PC-3 (cell line): ENCODE measurements around the gene CTNNAL1. TPM values are rescaled to one million over a fixed set of nuclear protein-coding genes. Genes with fewer than 3 reads are reported as not detected.

Experiments
- ATAC-seq: fragments of 200-7000 bp; cut with Tn5 transposase; 2 replicates; pipeline ENCODE4 v1.9.1; 2020; ENCODE audit warnings: mild to moderate bottlenecking, moderate library complexity
- Bru-seq: library from RNA; stranded (reverse); fragments of 400-500 nt; gene quantifications from one replicate; lab custom pipeline; 2021; lab: Mats Ljungman, UMichigan
- BruChase-seq, 2 experiments: library from RNA; stranded (reverse); fragments of 400-500 nt; gene quantifications; one replicate each; lab custom pipeline; 2021; lab: Mats Ljungman, UMichigan
- BruUV-seq: library from RNA; stranded (reverse); fragments of 400-500 nt; replicated peaks from 2 replicates; lab custom pipeline; 2021; lab: Mats Ljungman, UMichigan
- CTCF ChIA-PET: fragments of 300-600 bp; sonication (Branson Sonifier 250); formaldehyde crosslinking; loops from one replicate; lab custom pipeline; 2022; ENCODE audit warnings: antibody characterized with exemption; lab: Charles Lee
- POLR2A ChIA-PET: fragments of 300-600 bp; sonication (Branson Sonifier 250); formaldehyde crosslinking; loops from one replicate; lab custom pipeline; 2022; ENCODE audit warnings: antibody characterized with exemption; ENCODE audit not compliant: unreplicated experiment; lab: Charles Lee
- DNase-seq: peaks from one replicate; pipeline ENCODE4 v3.0.0-alpha.2; 2015
- H2AFZ ChIP-seq: fragments of 300-600 bp; sonication (generic); 2 replicates; pipeline ENCODE4 v1.6.0; 2016; ENCODE audit warnings: antibody characterized with exemption, low read length
- H3F3A ChIP-seq: fragments of 300-600 bp; sonication (generic); one replicate; pipeline ENCODE4 v1.6.0; 2017; ENCODE audit warnings: antibody characterized with exemption, low read length, control low read depth, mild to moderate bottlenecking; ENCODE audit not compliant: unreplicated experiment
- H3K27ac ChIP-seq: fragments of 300-600 bp; sonication (generic); 2 replicates; pipeline ENCODE4 v1.5.1; 2016; ENCODE audit warnings: mild to moderate bottlenecking, low read length
- H3K27me3 ChIP-seq: fragments of 300-600 bp; sonication (generic); 2 replicates; pipeline ENCODE4 v1.6.1; 2016; ENCODE audit warnings: low read length, mixed read lengths
- H3K36me3 ChIP-seq: fragments of 300-600 bp; sonication (generic); 2 replicates; pipeline ENCODE4 v1.6.1; 2016; ENCODE audit warnings: low read depth, mixed run types, low read length, mixed read lengths
- H3K4me1 ChIP-seq: fragments of 300-600 bp; sonication (generic); 2 replicates; pipeline ENCODE4 v1.5.1; 2016; ENCODE audit warnings: low read length; ENCODE audit not compliant: insufficient read depth
- H3K4me2 ChIP-seq: fragments of 300-600 bp; sonication (generic); 2 replicates; pipeline ENCODE4 v1.6.0; 2016; ENCODE audit warnings: low read length
- H3K4me3 ChIP-seq: fragments of 300-600 bp; sonication (generic); 2 replicates; pipeline ENCODE4 v1.5.1; 2016; ENCODE audit warnings: mild to moderate bottlenecking, low read length, mixed read lengths
- H3K79me2 ChIP-seq: fragments of 300-600 bp; sonication (generic); 2 replicates; pipeline ENCODE4 v1.6.1; 2017; ENCODE audit warnings: low read length, mixed read lengths
- H3K9ac ChIP-seq: fragments of 300-600 bp; sonication (generic); 2 replicates; pipeline ENCODE4 v1.6.0; 2016; ENCODE audit warnings: mild to moderate bottlenecking, low read length
- H3K9me2 ChIP-seq: fragments of 300-600 bp; sonication (generic); replicated peaks from 2 replicates; pipeline ENCODE4 v1.6.1; 2016; ENCODE audit warnings: mixed run types, low read length, mixed read lengths
- H3K9me3 ChIP-seq: fragments of 300-600 bp; sonication (generic); 2 replicates; pipeline ENCODE4 v1.6.1; 2016; ENCODE audit warnings: low read length, mixed read lengths
- H4K20me1 ChIP-seq: fragments of 300-600 bp; sonication (generic); 2 replicates; pipeline ENCODE4 v1.6.1; 2016; ENCODE audit warnings: low read length, mixed read lengths
- CTCF ChIP-seq: fragments of 300-600 bp; sonication (generic); conservative IDR thresholded peaks from 2 replicates; pipeline ENCODE4 v1.5.1; 2017; ENCODE audit warnings: antibody characterized with exemption, low read depth, mild to moderate bottlenecking, low read length
- EZH2 ChIP-seq: fragments of 300-600 bp; sonication (generic); IDR thresholded peaks from one replicate; pipeline ENCODE4 v1.6.1; 2017; ENCODE audit warnings: antibody characterized with exemption, mild to moderate bottlenecking, low read length; ENCODE audit not compliant: unreplicated experiment
- EZH2phosphoT487 ChIP-seq: fragments of 300-600 bp; sonication (generic); IDR thresholded peaks from 2 replicates; pipeline ENCODE4 v1.6.1; 2018; ENCODE audit warnings: mild to moderate bottlenecking, antibody characterized with exemption, low read length, borderline replicate concordance
- intact Hi-C: fragments of 100-400 bp; cut with micrococcal nuclease; formaldehyde crosslinking; loops from 2 replicates; pipeline ENCODE4 v1.9.0; 2023
- long read RNA-seq: library from polyadenylated mRNA; unstranded; transcript quantifications from one replicate; pipeline ENCODE4 v2.0.0, GENCODE V29; 2021; ENCODE audit not compliant: unreplicated experiment
- total RNA-seq: library from RNA; depleted of rRNA; stranded (reverse); fragments of >200 nt; gene quantifications from 2 replicates; pipeline ENCODE4 v1.2.3, GENCODE V29; 2014; rRNA removed

The CTNNAL1 gene
- total RNA-seq, result 80.5 and 97.7 TPM in 2 replicates
- Bru-seq, nascent RNA, result percentile 80 among the genes with signal in this experiment
- percentile 73 among the genes with signal in this experiment for BruChase-seq, experiment 1, labeled RNA remaining after a 6-hour chase
- BruChase-seq, experiment 2, labeled RNA remaining after a 2-hour chase, result percentile 72 among the genes with signal in this experiment
- long read RNA-seq, transcript CTNNAL1-201 (19 exons, 2,490 nt), result major isoform, 50 of 79 reads
- long read RNA-seq, partial matches to known transcripts, result 18 of 79 reads
- long read RNA-seq, other reads (novel, unspliced or antisense), result 10 of 79 reads

GRCh38 chr9:109012876-109013678 lies at the start of gene CTNNAL1:
TSS of gene CTNNAL1 (minus strand) at chr9:109013499. CDS start at chr9:109013442, 57 bp downstream.
- DNase-seq, result peak; percentile 78
- TF ChIP-seq EZH2, result no peak
- no peak for TF ChIP-seq EZH2phosphoT487
- TF ChIP-seq CTCF, result no peak
- Histone ChIP-seq H3K9me2 (no peaks in the 10 kb centered on the region), H3K9ac (peak within 1 kb of the TSS; percentile 85), H3F3A (no peaks in the 10 kb centered on the region), H2AFZ (peak within 1 kb of the TSS; percentile 84), H4K20me1 (peaks cover 16% of the 10 kb centered on the region), H3K4me2 (peak within 1 kb of the TSS; percentile 81), H3K9me3 (no peaks in the 10 kb centered on the region), H3K4me1 (peaks cover 28% of the 10 kb centered on the region), H3K36me3 (peaks cover 2% of the 10 kb centered on the region; the same call in 1 of the 2 replicates), H3K27me3 (no peaks in the 10 kb centered on the region), H3K27ac (peak within 1 kb of the TSS; percentile 86), H3K4me3 (peak within 1 kb of the TSS; percentile 92), H3K79me2 (peaks cover 50% of the 10 kb centered on the region)
- ATAC-seq, result peak; percentile 74
- no TSS peak for BruUV-seq
- intact Hi-C loops, result loop anchor here (5.0 kb wide), 1 partner anchor 104 kb away; the partner anchor contains the start of gene TMEM245
- ChIA-PET CTCF (no interaction called here), POLR2A (no interaction called here)

- Histone ChIP-seq H3K9me3 (no peaks in the 10 kb centered on the region), H3F3A (peaks cover 6% of the 10 kb centered on the region), H3K9ac (no peak overlapping the region), H3K4me3 (no peak overlapping the region), H3K79me2 (0 out of 2 replicates have a peak, but pooled peaks cover 5% of the 10 kb centered on the region), H3K9me2 (no peaks in the 10 kb centered on the region), H4K20me1 (no peaks in the 10 kb centered on the region), H3K4me2 (no peak overlapping the region), H3K27me3 (no peaks in the 10 kb centered on the region), H3K36me3 (peaks cover 17% of the 10 kb centered on the region), H3K4me1 (peaks cover 30% of the 10 kb centered on the region), H2AFZ (no peak overlapping the region), H3K27ac (no peak overlapping the region)
- TF ChIP-seq EZH2phosphoT487 (no peak), CTCF (no peak), EZH2 (no peak)
- CTCF ChIA-PET, result interaction anchor here (0.6 kb wide), 1 partner anchor 187 kb away, joined by 3 read pairs; no protein-coding TSS in a partner anchor
- BruUV-seq, result no TSS peak
- ATAC-seq, result no peak
- intact Hi-C loops, result loop anchor here (10.0 kb wide), 1 partner anchor 52 kb away; the partner anchor contains the start of gene TMEM245
- DNase-seq, result no peak
- POLR2A ChIA-PET, result interaction anchor here (0.6 kb wide), 1 partner anchor 48 kb away, joined by 4 read pairs; no protein-coding TSS in a partner anchor
Observed at GRCh38 chr9:109062543-109062942, 49.2 kb upstream of the CTNNAL1 start.
